Measurements from ENCODE around the gene ARHGAP1. TPM values are rescaled to one million over a fixed set of nuclear protein-coding genes. Genes with fewer than 3 reads are reported as not detected.

Gene ARHGAP1
- polyA plus RNA-seq, 1 donor from 2014 or later = 9.3 TPM

GRCh38 chr11:46697303-46697702, 3.1 kb downstream of the ARHGAP1 start:
- Histone ChIP-seq H3K9me3 (ENCODE audit: low read length) (no peaks in the 10 kb centered on the region), H3K27ac (ENCODE audit: low read length) (no peak overlapping the region), H3F3A (ENCODE audit: insufficient read depth, low read length, poor library complexity, severe bottlenecking) (no peaks in the 10 kb centered on the region), H3K36me3 (ENCODE audit: insufficient read depth, low read length) (no peaks in the 10 kb centered on the region), H3K9ac (ENCODE audit: low read length) (no peak overlapping the region), H3K79me2 (replicated peaks; ENCODE audit: insufficient read depth, low read length) (peaks cover 24% of the 10 kb centered on the region), H4K20me1 (ENCODE audit: insufficient read depth) (no peaks in the 10 kb centered on the region), H3K4me3 (ENCODE audit: low read length) (no peak overlapping the region), H2AFZ (ENCODE audit: low read depth, low read length) (no peak overlapping the region), H3K4me2 (ENCODE audit: low read length) (no peak overlapping the region), H3K9me2 (ENCODE audit: insufficient read depth, low read length) (no peaks in the 10 kb centered on the region), H3K27me3 (ENCODE audit: insufficient read depth, low read depth, low read length) (no peaks in the 10 kb centered on the region)
- TF ChIP-seq SMC3 (conservative IDR thresholded peaks at IDR 0.05; ENCODE audit: poor library complexity) (no peak), POLR2AphosphoS5 (IDR thresholded peaks at IDR 0.05) (no peak), REST (IDR thresholded peaks at IDR 0.05; ENCODE audit: borderline replicate concordance) (no peak), CTCF (IDR thresholded peaks at IDR 0.05; ENCODE audit: poor library complexity, severe bottlenecking) (no peak), EZH2 (IDR thresholded peaks at IDR 0.05; ENCODE audit: borderline replicate concordance, insufficient read depth, low read length, poor library complexity, severe bottlenecking) (no peak), EP300 (conservative IDR thresholded peaks at IDR 0.05; ENCODE audit: poor library complexity, severe bottlenecking) (no peak), MXI1 (conservative IDR thresholded peaks at IDR 0.05; ENCODE audit: poor library complexity, severe bottlenecking) (no peak), TAF1 (IDR thresholded peaks at IDR 0.05; ENCODE audit: low read depth) (no peak), RAD21 (conservative IDR thresholded peaks at IDR 0.05) (no peak)

DNA sequence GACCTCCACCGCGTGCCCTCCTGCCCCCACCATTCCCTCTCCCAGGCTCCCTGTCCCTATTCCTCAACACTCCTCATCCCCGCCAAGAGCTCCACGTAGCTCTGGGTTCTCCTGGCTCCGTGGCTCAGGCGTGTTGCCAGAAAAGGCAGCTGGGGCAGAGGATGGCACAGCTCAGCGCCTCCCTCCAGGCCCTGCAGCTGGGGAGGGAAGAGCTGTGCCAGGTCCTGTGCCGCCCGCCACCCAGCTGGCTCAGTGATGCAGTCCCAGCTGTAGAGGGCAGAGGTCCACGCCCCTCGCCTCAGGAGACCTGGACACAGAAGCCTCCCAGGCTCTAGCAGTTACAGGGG, 4.2 kb downstream of the ARHGAP1 start:
- no peaks in the 10 kb centered on the region for H3K9me2 ChIP-seq (ENCODE audit: insufficient read depth, low read length)
- H3K36me3 ChIP-seq (ENCODE audit: insufficient read depth, low read length) = no peaks in the 10 kb centered on the region
- no peak overlapping the region for H3K4me3 ChIP-seq (ENCODE audit: low read length)
- H4K20me1 ChIP-seq (ENCODE audit: insufficient read depth) = no peaks in the 10 kb centered on the region
- TF ChIP-seq SMC3 (conservative IDR thresholded peaks at IDR 0.05; ENCODE audit: poor library complexity) (no peak), CTCF (IDR thresholded peaks at IDR 0.05; ENCODE audit: poor library complexity, severe bottlenecking) (no peak), REST (IDR thresholded peaks at IDR 0.05; ENCODE audit: borderline replicate concordance) (no peak), EZH2 (IDR thresholded peaks at IDR 0.05; ENCODE audit: borderline replicate concordance, insufficient read depth, low read length, poor library complexity, severe bottlenecking) (no peak), POLR2AphosphoS5 (IDR thresholded peaks at IDR 0.05) (no peak), EP300 (conservative IDR thresholded peaks at IDR 0.05; ENCODE audit: poor library complexity, severe bottlenecking) (no peak), TAF1 (IDR thresholded peaks at IDR 0.05; ENCODE audit: low read depth) (no peak), MXI1 (conservative IDR thresholded peaks at IDR 0.05; ENCODE audit: poor library complexity, severe bottlenecking) (no peak), RAD21 (conservative IDR thresholded peaks at IDR 0.05) (no peak)
- H3K27ac ChIP-seq (ENCODE audit: low read length) = no peak overlapping the region
- no peak overlapping the region for H3K4me2 ChIP-seq (ENCODE audit: low read length)
- no peaks in the 10 kb centered on the region for H3F3A ChIP-seq (ENCODE audit: insufficient read depth, low read length, poor library complexity, severe bottlenecking)
- H3K79me2 ChIP-seq (replicated peaks; ENCODE audit: insufficient read depth, low read length) = peaks cover 16% of the 10 kb centered on the region
- H3K27me3 ChIP-seq (ENCODE audit: insufficient read depth, low read depth, low read length) = no peaks in the 10 kb centered on the region
- H3K9ac ChIP-seq (ENCODE audit: low read length) = no peak overlapping the region
- no peaks in the 10 kb centered on the region for H3K9me3 ChIP-seq (ENCODE audit: low read length)
- H2AFZ ChIP-seq (ENCODE audit: low read depth, low read length) = no peak overlapping the region

All from neural cell (in vitro differentiated cells).